GM12874 (cell line): ENCODE results near the gene VEGFD.

Source experiments
- TF ChIP-seq, protein P1 (sequence below): IDR thresholded peaks from 2 replicates; pipeline ENCODE4 v1.5.1; 2011; ENCODE audit warnings: low read depth, mild to moderate bottlenecking, control low read depth, low read length, moderate library complexity; ENCODE audit not compliant: insufficient read depth

VEGFD gene

GRCh38 chrX:15384304-15384703 lies at the start of gene VEGFD:
Gene VEGFD, minus strand, starts transcription at chrX:15384413. Its CDS starts 467 bp downstream, at chrX:15383946.
- TF ChIP-seq, protein P1, sequence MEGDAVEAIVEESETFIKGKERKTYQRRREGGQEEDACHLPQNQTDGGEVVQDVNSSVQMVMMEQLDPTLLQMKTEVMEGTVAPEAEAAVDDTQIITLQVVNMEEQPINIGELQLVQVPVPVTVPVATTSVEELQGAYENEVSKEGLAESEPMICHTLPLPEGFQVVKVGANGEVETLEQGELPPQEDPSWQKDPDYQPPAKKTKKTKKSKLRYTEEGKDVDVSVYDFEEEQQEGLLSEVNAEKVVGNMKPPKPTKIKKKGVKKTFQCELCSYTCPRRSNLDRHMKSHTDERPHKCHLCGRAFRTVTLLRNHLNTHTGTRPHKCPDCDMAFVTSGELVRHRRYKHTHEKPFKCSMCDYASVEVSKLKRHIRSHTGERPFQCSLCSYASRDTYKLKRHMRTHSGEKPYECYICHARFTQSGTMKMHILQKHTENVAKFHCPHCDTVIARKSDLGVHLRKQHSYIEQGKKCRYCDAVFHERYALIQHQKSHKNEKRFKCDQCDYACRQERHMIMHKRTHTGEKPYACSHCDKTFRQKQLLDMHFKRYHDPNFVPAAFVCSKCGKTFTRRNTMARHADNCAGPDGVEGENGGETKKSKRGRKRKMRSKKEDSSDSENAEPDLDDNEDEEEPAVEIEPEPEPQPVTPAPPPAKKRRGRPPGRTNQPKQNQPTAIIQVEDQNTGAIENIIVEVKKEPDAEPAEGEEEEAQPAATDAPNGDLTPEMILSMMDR, result no peak

DNA sequence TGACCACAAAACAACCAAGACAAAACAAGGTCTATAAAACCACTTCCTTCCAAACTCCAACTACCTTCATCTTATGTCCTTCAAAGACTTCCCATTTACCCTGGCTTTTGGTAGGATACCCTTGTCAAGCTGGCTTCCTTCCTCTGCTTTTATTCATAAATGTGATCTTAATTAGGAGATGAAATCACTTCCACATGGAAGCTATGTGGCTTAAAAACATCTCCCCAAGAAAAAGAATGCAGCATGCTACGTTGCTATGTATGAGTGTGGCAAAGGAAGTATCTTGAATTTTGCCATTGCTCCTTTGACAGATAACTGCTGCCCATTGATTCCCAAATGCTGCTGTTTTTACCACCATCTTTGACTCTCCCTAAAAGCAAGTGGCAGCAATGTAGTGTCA lies 46.4 kb upstream of the VEGFD start:
- TF ChIP-seq, protein P1, result no peak

DNA sequence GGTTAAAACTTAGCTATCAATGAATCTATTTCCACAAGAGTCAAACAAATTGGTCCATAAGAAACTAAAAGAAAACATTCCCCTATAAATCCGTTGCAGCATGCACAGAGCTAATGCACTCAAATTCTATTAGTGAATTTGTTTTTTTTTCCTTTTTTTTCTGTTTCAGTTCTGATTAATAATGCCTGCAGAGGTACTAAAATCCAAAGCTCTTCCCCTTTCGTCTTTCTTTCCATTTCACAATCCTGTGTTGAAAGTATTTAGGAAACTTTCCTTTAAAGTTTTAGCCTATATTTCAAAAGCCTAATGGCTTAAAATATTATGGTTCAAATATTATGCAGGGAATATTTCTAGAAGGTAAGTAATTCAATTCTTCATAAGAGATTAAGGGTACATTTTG lies 45.9 kb upstream of the VEGFD start:
- TF ChIP-seq, protein P1, result no peak

DNA sequence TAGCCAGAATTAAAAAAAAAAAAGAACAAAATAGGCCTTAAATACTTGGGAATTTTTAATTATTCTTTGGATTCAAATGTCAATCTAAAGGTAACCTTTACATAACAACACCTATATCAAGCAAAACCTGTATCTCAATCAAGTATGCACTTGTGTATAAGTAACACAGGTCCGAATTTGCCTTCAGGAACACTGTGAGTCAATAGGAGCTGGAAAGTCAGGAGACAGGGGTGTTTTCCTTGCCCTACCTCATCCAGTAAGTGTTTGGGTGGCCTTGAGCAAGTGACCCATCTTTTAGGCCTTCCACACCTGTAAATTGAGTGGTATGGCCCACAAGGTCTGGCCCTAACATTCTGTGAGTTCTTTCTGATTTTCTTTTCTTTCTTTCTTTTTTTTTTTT lies 40.8 kb upstream of the VEGFD start:
- TF ChIP-seq, protein P1, result no peak

- TF ChIP-seq, protein P1, result no peak
These were observed 34.5 kb upstream of the VEGFD start for GRCh38 chrX:15418707-15419181.

GRCh38 chrX:15418041-15418706 lies 34.0 kb upstream of the VEGFD start:
- TF ChIP-seq, protein P1, result no peak

DNA sequence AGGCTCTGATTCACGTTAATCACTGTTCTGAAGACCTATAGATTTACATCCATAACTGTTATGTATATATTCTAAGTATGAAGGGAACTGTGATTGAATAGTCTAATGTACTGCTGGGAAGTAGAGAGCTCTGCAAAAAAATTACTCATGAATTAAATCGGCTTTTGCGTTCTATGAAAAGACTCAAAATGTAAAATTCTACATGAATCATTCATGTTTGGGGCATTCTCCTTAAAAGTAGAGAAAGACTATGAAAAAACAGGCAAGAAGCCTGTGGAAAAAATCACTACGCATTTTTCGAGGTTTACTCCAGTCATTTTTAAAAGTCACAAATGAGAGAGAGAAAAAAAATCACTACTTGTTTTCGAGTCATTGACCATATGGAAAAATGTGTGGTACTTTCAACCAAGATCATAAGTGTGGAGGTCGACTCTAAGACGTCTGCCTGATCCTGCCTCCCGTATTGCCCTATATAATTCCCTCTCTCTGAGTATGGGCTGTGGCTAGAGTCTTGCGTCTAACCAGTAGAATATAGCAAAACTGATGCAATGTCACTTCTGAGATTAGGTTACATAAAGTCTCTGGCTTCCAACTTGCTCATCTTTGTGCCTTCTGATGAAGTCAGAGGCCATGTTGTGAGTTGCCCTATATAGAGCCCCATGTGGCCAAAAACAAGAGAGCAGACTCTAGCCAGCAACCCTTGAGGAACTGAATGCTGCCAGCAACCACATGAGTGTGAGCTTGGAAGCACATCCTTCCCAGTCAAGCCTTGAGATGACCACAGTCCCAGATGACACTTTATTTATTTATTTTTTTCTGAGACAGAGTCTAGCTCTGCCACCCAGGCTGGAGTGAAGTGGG lies 32.1 kb upstream of the VEGFD start:
- TF ChIP-seq, protein P1, result no peak
